H7 (cell line): ENCODE results near the gene GATA3. TPM values are rescaled to one million over a fixed set of nuclear protein-coding genes. Genes with fewer than 3 reads are reported as not detected.

Source experiments
- DNase-seq: peaks from one replicate; pipeline ENCODE4 v3.0.0; 2012
- H3K27me3 ChIP-seq: 2 replicates; pipeline ENCODE4 v1.6.0; 2011; ENCODE audit warnings: mild to moderate bottlenecking, low read length; ENCODE audit not compliant: control insufficient read depth, insufficient read depth
- H3K36me3 ChIP-seq: replicated peaks from 2 replicates; pipeline ENCODE4 v1.5.1; 2011; ENCODE audit warnings: low read length; ENCODE audit not compliant: control insufficient read depth, insufficient read depth
- H3K4me3 ChIP-seq: 2 replicates; pipeline ENCODE4 v1.5.1; 2011; ENCODE audit warnings: low read depth, mild to moderate bottlenecking, control low read depth, low read length, moderate library complexity; ENCODE audit not compliant: insufficient read depth
- total RNA-seq: library from RNA; depleted of rRNA; stranded (reverse); fragments of >200 nt; shearing (Covaris generic); gene quantifications from 2 replicates; pipeline ENCODE4 v1.2.3, GENCODE V29; 2014

Gene GATA3
- total RNA-seq, 1 experiment from 2014 or later: 1.1 TPM

DNA sequence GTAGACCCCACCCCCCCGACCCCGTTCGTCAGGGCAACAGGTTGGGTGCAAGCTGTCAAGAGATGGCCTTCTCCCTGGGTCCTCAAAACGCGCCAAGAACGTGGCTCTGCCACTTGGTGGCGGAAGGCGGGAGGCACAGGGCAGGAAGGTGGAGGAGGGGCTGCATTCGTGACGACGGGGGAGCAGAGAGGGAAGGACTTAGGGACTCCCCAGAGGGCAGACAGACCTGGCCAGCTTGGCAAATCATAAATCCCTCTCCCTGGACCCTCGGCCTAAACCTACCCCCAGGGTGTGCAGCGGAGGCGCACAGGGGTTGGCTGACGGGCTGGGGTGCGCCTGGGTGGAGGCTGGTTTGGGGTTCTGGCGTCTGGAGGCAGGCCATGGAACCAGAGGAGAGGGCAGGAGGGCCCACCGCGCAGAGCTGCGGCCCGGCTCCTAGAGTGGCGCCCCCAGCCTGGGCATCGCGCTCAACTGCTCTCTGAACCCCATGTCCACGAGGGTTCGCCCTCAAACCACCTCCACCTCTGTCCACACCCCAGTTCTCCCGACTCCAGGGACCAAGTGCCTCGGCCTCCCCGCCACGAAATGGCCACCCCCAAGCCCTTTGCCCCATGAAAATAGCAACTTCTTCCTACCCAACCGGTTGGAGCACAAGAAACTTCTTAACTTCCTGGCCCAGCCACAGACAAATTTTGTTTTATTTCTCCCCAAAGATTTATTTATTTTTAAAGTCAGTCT lies 10.8 kb upstream of the GATA3 start:
- H3K4me3 ChIP-seq: peak overlapping the region; percentile 15; the same call in 1 of the 2 replicates
- H3K36me3 ChIP-seq: no peaks in the 10 kb centered on the region
- DNase-seq: peak; percentile 91
- H3K27me3 ChIP-seq: peaks cover 100% of the 10 kb centered on the region

DNA sequence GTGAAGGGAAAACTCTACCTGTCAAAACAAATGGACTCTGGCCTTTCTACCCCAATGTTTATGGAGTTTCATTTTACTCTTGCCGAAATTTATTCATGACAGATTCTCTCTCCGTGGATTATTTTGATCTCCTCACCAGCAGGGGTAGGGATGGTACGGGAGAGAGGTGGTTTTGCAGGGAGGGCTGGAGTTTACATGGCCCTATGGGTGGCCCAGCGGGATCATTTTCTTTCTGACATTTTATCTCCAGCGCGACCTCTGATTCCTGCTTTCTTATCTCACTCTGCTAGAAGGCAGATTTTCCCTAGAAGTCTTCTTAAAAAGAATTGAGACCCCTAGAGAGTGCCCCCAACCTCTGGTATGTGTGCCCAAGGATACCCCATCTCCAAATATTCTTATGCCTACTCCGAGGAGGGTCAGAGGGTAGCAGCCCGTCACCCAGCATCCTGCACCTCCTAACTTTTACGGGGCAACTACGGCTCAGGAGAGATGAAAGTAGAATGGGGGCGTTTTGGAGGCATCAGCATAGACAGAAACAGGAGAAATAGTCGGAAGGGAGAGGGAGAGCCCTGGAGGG lies 10.1 kb upstream of the GATA3 start:
- Histone ChIP-seq H3K36me3 (no peaks in the 10 kb centered on the region), H3K4me3 (0 out of 2 replicates have a peak overlapping the region, but pooled peaks have one; percentile 33), H3K27me3 (peaks cover 100% of the 10 kb centered on the region)
- DNase-seq: peak; percentile 69

DNA sequence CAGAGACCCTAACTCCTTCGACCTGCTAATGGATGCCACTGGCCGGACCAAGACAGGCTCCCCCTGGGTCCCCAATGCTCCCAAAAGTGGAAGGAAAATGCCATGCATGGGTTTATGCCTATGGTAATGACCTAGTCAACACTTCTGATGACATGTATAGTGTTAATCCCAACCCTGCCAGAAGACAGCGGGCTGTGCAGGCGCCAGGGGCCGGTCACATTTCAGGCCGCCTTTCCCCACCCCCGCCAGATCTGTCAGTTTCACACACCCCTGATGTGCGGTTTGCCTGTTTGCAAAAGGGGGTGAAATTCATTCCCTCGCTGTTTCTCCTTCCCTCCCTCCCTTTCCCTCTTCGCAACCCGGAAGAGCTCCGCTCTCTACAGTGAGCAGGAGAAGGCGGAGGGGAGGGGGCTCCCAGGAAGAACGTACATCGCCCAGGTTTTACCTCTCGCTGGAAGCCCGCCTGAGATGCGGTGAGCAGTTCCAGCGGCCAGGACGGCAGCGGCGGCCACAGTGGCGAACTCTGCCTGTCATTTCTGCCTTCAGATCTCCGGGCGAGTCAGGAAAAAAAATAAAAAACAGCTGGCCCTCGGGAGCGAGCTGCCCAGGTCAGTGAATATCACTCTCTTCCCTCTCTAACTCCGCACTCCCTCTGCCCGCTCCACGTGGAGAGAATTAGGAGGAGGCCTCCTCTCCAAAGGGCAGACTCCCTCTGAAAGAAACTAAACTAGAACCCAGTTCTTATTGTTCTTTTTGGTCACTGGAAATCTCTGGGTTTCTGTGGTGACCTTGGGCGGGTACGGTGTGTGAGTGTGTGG lies 9.4 kb upstream of the GATA3 start:
- DNase-seq: peak; percentile 89
- Histone ChIP-seq H3K4me3 (peak overlapping the region; percentile 33), H3K27me3 (peaks cover 100% of the 10 kb centered on the region), H3K36me3 (no peaks in the 10 kb centered on the region)

DNA sequence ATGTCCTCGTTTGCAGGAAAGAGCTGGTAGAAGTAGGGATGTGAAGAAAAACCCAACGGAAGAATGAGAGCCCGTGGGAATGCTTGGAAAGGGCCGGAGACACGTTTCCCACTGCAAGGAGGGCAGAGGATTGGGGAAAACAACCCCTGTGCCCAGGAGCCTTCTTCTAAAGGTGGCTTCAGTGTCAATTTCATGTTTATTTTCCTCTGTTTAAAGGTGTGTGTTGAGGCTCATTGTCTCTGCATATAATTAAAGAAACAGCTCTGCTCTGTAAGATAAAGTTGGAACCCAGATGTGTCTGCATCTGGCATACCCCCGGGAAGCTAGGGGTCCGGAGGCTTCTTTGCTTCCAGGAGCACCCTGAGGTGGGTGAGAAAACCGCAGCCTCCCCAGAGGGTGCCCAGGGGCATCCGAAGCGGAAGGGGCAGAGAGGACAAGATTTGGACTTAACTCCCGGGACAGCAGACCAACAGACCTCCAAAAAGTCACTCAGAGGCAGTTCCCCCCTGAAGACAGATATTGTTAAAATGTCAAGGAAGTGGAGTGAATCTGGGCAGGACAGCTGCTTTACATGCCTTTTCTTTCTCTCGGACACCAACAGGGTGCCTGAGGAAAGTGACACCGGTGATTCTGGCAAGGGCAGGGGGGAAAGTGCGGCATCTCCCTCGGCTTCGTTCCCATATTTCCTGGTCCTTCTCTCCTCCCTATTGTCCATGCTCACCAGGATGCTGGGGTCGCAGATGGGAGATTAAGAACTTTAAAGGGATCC lies 8.6 kb upstream of the GATA3 start:
- Histone ChIP-seq H3K27me3 (peaks cover 100% of the 10 kb centered on the region), H3K36me3 (no peaks in the 10 kb centered on the region), H3K4me3 (no peak overlapping the region)
- peak; percentile 62 for DNase-seq

DNA sequence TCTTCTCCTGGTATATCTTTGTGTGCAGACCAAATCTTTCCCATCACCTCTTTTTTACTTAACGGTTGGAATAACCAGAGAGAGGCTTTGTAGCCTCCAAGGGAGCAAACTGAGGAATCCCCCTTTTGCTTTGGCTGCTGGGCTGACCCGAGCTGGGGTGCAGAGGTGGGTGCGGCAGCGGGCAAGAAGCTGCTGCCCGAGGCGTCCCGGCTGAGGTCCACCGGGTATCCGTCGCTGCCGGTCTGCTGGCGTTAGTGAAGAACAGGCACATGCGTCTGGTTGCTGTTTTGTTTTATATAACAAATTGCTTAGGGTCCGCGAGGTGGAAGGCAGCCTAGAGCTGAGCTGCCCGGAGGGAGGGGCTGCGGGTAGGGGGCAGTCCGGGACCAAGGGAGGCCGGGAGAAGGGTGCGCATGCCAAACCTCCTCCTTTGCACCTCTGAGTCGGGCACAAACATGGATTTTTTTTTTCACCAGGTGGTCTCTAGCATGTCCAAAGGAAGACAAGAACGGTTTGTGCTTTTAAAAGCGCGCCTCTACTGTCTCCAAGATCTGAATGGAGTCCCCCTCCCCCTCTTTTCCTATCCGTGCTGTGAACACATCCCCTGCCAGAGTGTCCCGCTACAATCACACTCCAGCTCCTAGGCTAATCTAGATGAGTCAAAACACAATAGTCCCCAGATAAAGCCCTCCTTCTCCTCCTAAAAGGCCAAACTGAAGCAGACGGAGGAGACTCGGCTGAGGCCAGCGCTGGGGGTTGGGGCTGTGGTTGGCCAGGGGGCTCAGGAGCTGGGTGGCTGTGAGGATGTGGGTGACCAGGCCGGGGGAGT lies 6.8 kb upstream of the GATA3 start:
- peak; percentile 82 for DNase-seq
- Histone ChIP-seq H3K4me3 (no peak overlapping the region), H3K27me3 (peaks cover 100% of the 10 kb centered on the region), H3K36me3 (no peaks in the 10 kb centered on the region)

DNA sequence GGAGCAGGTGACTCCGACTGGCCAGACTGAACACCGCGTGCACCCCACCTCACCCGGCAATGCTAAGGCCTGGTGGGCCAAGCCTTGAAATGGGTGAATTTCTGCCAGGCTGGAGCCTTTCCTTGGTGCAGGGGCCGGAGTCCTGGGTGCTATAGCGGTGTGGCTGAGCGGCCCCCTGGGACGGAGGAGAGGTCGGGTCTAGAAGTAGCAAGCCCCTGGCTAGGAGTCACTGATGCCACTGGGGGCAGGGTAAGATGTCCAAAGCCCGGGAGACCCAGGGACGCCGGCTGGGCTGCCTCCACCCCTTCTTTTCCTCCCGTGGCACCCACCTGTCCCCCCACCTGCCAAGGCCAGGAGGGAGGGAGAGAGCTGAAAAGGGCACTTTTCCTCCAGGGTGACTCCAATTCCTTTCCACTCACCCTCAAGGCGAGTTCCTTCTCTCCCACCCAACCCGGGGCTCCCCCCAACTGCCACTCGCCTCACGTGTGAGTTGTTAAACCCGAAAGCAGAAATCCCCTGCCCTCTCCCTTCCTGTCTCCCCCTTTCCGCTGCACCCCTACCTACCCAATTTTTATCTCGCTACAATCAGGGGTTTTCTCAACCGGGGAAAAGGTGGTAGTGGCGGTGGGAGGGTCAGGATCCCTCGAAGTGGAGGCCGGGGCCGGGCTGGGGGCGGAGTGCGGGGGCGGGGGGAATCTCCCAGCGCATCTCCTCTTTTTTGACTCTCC lies 6.0 kb upstream of the GATA3 start:
- Histone ChIP-seq H3K36me3 (no peaks in the 10 kb centered on the region), H3K27me3 (peaks cover 98% of the 10 kb centered on the region), H3K4me3 (no peak overlapping the region)
- peak; percentile 70 for DNase-seq

DNA sequence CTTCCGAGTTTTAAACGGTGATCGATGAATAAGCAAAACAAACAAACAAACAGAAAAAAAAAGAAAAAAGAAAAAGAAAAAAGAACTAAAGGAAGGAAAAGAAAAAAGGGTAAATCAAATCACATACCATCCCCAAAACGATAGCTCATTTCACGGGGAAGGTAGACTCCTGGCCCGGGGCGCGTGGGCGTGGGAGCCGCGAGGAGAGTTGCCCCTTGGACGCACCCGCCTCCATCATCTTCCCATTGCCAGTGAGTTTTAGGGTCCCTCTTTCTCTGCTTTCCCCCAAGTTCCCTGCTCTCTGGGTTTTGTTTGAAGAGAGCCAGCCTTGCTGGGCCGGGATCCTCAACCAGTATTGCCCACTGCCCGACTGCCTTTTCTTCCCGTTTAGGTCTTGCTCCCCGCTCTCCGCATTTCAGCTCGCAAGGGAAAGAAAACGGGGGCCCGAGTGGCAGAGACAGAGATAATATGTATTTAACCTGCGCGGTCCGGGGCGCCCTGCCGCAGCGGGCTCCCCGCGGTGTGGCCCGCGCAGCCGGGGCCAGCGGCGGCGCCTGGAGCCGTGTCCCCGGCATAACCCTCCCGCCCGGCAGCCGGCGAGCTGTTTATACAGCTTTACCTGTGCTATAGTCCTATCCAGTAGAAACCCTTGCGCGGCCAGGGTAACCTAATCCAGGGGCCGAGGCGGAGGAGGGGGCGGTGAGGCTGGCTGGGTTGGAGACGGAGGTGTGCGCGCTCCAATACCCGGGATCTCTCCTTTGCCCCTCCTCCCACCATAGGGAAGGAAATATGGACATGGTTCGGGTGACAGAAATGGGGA lies 5.2 kb upstream of the GATA3 start:
- DNase-seq: peak; percentile 90
- H3K27me3 ChIP-seq: peaks cover 96% of the 10 kb centered on the region
- H3K36me3 ChIP-seq: no peaks in the 10 kb centered on the region
- peak overlapping the region; percentile 37 for H3K4me3 ChIP-seq

DNA sequence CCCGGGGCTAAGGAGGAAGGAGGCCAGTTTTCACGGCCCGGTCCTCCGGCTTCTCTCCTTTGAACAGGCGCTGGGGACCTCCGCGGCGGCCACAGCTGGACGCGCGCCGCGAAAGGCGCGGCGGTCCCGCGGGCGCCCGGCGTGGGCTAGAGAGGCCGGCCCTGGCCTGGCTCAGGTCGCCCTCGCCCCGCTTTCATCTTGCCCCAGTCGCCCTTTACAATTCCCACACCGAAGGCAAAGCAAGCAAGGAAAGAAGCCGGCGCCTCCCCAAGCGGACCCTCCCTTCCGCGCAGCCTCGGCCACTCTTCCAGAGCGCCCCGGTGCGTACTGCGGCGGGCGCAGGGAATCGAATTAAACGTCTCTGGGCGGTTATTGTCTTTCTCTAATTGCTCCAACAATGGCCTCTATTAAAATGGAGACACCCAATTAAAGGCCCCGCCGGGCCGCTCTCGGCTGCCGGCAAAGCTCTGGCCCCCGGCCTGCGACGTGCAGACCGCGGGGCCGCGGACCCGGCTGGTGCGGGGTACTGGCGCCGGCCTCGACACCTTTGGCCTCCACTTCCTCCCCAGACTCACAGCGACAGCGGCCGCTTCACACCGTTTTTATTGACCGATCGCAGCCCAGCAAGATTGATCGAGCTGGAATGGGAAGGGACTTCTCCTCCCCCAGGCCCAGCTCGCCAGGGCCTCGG lies 4.5 kb upstream of the GATA3 start:
- peak; percentile 85 for DNase-seq
- H3K27me3 ChIP-seq: peaks cover 93% of the 10 kb centered on the region
- H3K36me3 ChIP-seq: no peaks in the 10 kb centered on the region
- peak overlapping the region; percentile 37 for H3K4me3 ChIP-seq

DNA sequence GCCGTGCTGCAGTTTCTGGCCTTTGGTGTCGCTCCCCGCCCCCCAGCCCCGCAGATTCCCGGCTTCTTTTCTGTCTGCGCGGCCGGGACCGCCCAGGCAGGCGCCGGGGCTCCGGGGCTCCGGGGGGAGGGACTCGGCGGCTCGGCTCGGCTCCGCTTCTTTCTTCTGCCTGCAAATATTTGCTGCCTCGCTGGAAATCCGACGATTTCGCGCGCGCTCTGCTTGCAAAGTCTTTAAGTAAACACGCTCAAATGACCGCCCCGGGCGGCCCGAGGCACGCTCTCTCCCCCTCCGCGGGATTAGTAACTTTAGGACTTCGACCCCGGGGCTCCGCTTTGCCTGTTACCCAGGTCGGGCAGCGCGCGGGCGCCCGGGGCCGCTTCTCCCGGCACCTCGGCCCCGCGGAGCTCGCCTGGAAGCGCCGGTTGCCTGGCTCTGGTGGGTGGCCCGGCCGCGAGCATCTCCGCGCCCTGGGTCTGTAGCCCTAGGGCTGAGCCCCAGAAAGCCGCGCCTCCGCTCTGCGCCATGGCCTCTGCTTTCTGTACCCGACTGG lies 3.9 kb upstream of the GATA3 start:
- Histone ChIP-seq H3K36me3 (no peaks in the 10 kb centered on the region), H3K4me3 (peak overlapping the region; percentile 37), H3K27me3 (peaks cover 93% of the 10 kb centered on the region)
- DNase-seq: peak; percentile 85

DNA sequence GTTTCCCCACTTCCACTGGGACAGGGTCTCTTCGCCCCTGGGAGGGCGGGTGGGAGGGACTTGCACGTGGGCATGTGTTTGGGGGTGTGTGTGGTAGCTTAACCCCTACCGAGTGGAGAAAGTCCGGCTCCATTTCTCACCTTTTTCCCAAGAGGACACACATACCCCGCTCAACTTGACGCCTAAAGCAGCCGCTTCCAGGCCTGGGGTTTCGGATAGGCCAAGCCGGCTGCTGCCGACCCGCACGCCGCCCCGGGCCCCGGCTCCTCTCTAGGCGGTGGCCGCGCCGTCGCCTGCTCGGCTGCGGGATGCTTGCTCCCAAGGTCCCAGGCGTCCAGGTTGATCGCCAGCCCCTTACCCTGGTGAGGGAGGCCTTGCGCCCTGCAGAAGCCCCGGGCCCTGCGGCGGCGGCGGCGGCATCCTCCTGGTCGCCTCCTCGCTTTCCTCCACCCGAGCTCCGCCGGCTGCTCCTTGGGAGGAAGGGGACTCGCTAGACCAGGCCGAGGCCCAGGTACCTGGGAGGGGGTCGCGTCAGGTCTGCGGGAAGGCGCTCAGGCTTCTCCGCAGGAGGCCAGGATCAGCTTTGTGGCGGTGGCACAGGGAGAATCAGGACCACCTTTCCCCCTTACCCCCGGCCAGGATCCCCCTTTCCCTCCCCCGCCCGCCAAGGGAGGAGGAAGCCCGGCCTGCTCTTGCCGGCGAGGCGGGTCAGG lies 3.2 kb upstream of the GATA3 start:
- Histone ChIP-seq H3K27me3 (peaks cover 93% of the 10 kb centered on the region), H3K36me3 (no peaks in the 10 kb centered on the region), H3K4me3 (peak overlapping the region; percentile 37)
- DNase-seq: no peak

DNA sequence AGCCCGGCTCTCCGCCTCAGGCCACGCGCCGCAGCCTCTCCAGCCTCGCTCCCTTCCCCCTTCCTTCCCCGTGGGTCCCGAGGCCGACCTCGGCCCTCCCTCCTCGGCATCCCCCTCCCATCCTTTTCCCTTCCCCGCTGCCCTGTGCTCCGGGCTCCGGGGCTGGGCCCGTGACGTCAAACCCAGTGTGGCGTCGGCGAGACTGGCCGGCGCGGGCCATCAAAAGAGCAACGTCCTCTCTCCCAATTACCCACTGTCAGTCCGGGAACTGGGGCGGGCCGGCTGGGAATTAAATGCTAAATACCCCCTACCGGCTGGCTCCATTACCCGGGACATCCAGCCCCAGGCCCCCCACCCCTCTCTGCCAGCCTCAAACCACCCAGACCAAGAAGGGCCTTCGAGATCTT lies 2.6 kb upstream of the GATA3 start:
- DNase-seq: peak; percentile 88
- H3K36me3 ChIP-seq: no peaks in the 10 kb centered on the region
- peak overlapping the region; percentile 37 for H3K4me3 ChIP-seq
- peaks cover 93% of the 10 kb centered on the region for H3K27me3 ChIP-seq
